DND-41 (cell line): ENCODE measurements around the gene THSD4.

Source experiments
- ATAC-seq: fragments of 200-7000 bp; cut with Tn5 transposase; 3 replicates; pipeline ENCODE4 v1.9.1; 2021; ENCODE audit warnings: low read depth; ENCODE audit not compliant: insufficient read depth
- DNase-seq: peaks from one replicate; pipeline ENCODE4 v3.0.0-alpha.2; 2020
- H2AFZ ChIP-seq: 2 replicates; pipeline ENCODE4 v1.6.0; 2012; ENCODE audit warnings: low read depth, low read length
- H3K27ac ChIP-seq: 2 replicates; pipeline ENCODE4 v1.5.1; 2012; ENCODE audit warnings: low read length, inconsistent platforms
- H3K27me3 ChIP-seq: fragments of 200-600 bp; sonication (generic); 2 replicates; pipeline ENCODE4 v1.6.0; 2012; ENCODE audit warnings: low read length, mild to moderate bottlenecking, inconsistent platforms; ENCODE audit not compliant: insufficient read depth, poor library complexity
- H3K36me3 ChIP-seq: 2 replicates; pipeline ENCODE4 v1.5.1; 2012; ENCODE audit warnings: low read length, inconsistent platforms; ENCODE audit not compliant: insufficient read depth
- H3K4me1 ChIP-seq: 2 replicates; pipeline ENCODE4 v1.5.1; 2012; ENCODE audit warnings: mild to moderate bottlenecking, low read length; ENCODE audit not compliant: insufficient read depth
- H3K4me2 ChIP-seq: 2 replicates; pipeline ENCODE4 v1.6.0; 2012; ENCODE audit warnings: mild to moderate bottlenecking, moderate library complexity, low read length, inconsistent platforms; ENCODE audit not compliant: insufficient read depth
- H3K4me3 ChIP-seq, 2 experiments: fragments of 200-600 bp in 1 of 2; shearing (Covaris generic) in 1 of 2; 2 replicates each; pipeline ENCODE4 v1.5.1; 2012 to 2016; ENCODE audit warnings: inconsistent platforms in 2 of 2, low read length in 2 of 2, mild to moderate bottlenecking in 2 of 2, low read depth in 1 of 2, moderate library complexity in 1 of 2
- H3K79me2 ChIP-seq: 2 replicates; pipeline ENCODE4 v1.6.0; 2012; ENCODE audit warnings: low read length, inconsistent platforms; ENCODE audit not compliant: insufficient read depth
- H3K9ac ChIP-seq: 2 replicates; pipeline ENCODE4 v1.6.0; 2012; ENCODE audit warnings: low read depth, mild to moderate bottlenecking, inconsistent platforms, low read length, moderate library complexity
- H3K9me3 ChIP-seq: 2 replicates; pipeline ENCODE4 v1.5.1; 2012; ENCODE audit warnings: low read length, moderate library complexity, mild to moderate bottlenecking, inconsistent platforms; ENCODE audit not compliant: insufficient read depth, severe bottlenecking
- H4K20me1 ChIP-seq: 2 replicates; pipeline ENCODE4 v1.6.0; 2012; ENCODE audit warnings: low read length; ENCODE audit not compliant: insufficient read depth
- CTCF ChIP-seq: IDR thresholded peaks from 2 replicates; pipeline ENCODE4 v1.5.1; 2012; ENCODE audit warnings: borderline replicate concordance, low read length, moderate library complexity, mild to moderate bottlenecking; ENCODE audit not compliant: poor library complexity, severe bottlenecking; ENCODE audit errors: extremely low read depth
- EZH2 ChIP-seq: IDR thresholded peaks from 3 replicates; pipeline ENCODE4 v1.6.1; 2012; ENCODE audit warnings: borderline replicate concordance, low read depth, mild to moderate bottlenecking, moderate library complexity, low read length, inconsistent platforms; ENCODE audit not compliant: severe bottlenecking

THSD4 gene

GRCh38 chr15:71603379-71603778 lies 488.1 kb downstream of the THSD4 start:
- no peak overlapping the region for H2AFZ ChIP-seq
- ATAC-seq (no peak), DNase-seq (no peak)
- no peaks in the 10 kb centered on the region for H3K9me3 ChIP-seq
- H3K9ac ChIP-seq, result no peak overlapping the region
- H3K36me3 ChIP-seq, result no peaks in the 10 kb centered on the region
- H3K27me3 ChIP-seq, result peaks cover 6% of the 10 kb centered on the region
- no peaks in the 10 kb centered on the region for H3K4me1 ChIP-seq
- H3K4me2 ChIP-seq, result no peak overlapping the region
- no peaks in the 10 kb centered on the region for H4K20me1 ChIP-seq
- H3K4me3 ChIP-seq, result no peak overlapping the region
- H3K79me2 ChIP-seq, result no peaks in the 10 kb centered on the region
- TF ChIP-seq EZH2, result no peak
- no peak for TF ChIP-seq CTCF
- no peak overlapping the region for H3K27ac ChIP-seq

- H2AFZ ChIP-seq, result no peak overlapping the region
- no peak for ATAC-seq
Observed at GRCh38 chr15:71607383-71607782, 492.1 kb downstream of the THSD4 start.

GRCh38 chr15:71610728-71611552 lies 495.7 kb downstream of the THSD4 start:
- Histone ChIP-seq H4K20me1 (no peaks in the 10 kb centered on the region), H3K27ac (no peak overlapping the region), H3K9ac (no peak overlapping the region), H3K79me2 (no peaks in the 10 kb centered on the region), H3K27me3 (peaks cover 11% of the 10 kb centered on the region), H3K36me3 (no peaks in the 10 kb centered on the region), H2AFZ (no peak overlapping the region), H3K4me3 (no peak overlapping the region), H3K9me3 (no peaks in the 10 kb centered on the region), H3K4me1 (no peaks in the 10 kb centered on the region), H3K4me2 (no peak overlapping the region)
- ATAC-seq (no peak), DNase-seq (no peak)
- TF ChIP-seq CTCF (no peak), EZH2 (no peak)

More at GRCh38 chr15:71607383-71607782, 492.1 kb downstream of the THSD4 start:
- Histone ChIP-seq H3K27ac (no peak overlapping the region), H3K79me2 (no peaks in the 10 kb centered on the region), H3K4me2 (no peak overlapping the region), H4K20me1 (no peaks in the 10 kb centered on the region), H3K4me1 (no peaks in the 10 kb centered on the region), H3K27me3 (peaks cover 10% of the 10 kb centered on the region), H3K36me3 (no peaks in the 10 kb centered on the region), H3K9ac (no peak overlapping the region), H3K9me3 (no peaks in the 10 kb centered on the region), H3K4me3 (no peak overlapping the region)
- TF ChIP-seq EZH2, result no peak
- no peak for TF ChIP-seq CTCF
- DNase-seq, result no peak
